ENCODE measurements around the gene LRRC37A2. TPM values are rescaled to one million over a fixed set of nuclear protein-coding genes. Genes with fewer than 3 reads are reported as not detected.
"Not testable (repeated sequence)": the region's sequence is repeated elsewhere in the genome, so short reads cannot be mapped to it uniquely, and the experiment has no call there.

Gene LRRC37A2
- total and polyA plus RNA-seq, 2 of the 8 experiments (the other 6 are each of a cell fraction or from before 2014, with no cell fraction given) = 4.7 to 10.7 TPM

DNA sequence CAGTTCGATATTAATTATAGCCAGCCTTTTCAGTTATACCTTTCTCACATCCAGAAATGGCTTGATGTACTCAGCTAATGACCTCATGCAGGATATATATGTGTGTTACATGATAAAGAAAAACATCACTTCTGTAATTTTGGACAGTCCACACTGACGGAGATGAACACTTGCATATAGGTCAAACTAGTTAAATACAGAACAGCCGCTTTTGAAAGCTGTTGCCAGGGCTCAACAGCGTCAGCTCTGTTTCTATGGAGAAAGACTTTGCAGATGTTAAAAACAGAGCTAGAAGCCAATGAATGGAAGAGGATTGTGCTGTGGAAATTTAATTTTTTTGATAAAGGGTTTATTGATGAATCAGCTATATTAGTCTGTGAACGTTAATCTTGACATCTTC is 44.6 kb upstream of the LRRC37A2 start:
- 100% methylated on average over 1 of the region's 5 CpGs; no CpG with 5 or more reads in 1 of the 2 experiments for WGBS, 2 experiments (ENCODE audit: extremely low coverage in 1 of 2, insufficient coverage in 1 of 2, insufficient read length in 1 of 2, insufficient replicate concordance in 2 of 2, low coverage in 1 of 2, low lambda C conversion rate in 2 of 2, missing lambda C conversion rate in 1 of 2)

GRCh38 chr17:46474489-46474888 is 37.8 kb upstream of the LRRC37A2 start:
- H3K4me3 ChIP-seq (ENCODE audit: extremely low read depth in 1 of 4, insufficient read depth in 2 of 4, low read depth in 3 of 4, low read length in 4 of 4); H3K9me3 ChIP-seq (ENCODE audit: insufficient read depth in 2 of 2, low read depth in 1 of 2, low read length in 1 of 2); H4K5ac ChIP-seq (ENCODE audit: insufficient read length, low read depth, low read length); H3K79me1 ChIP-seq (ENCODE audit: low read depth, low read length); H2BK12ac ChIP-seq (ENCODE audit: low read depth, low read length); H2BK120ac ChIP-seq (replicated peaks; ENCODE audit: low read depth, low read length); H3K18ac ChIP-seq (ENCODE audit: extremely low read depth, low read length); POLR2A ChIA-PET (ENCODE audit: partially characterized antibody); H2AFZ ChIP-seq (ENCODE audit: low read length); H3K27me3 ChIP-seq (replicated peaks in 1 of 4; ENCODE audit: control insufficient read depth in 3 of 4, extremely low read depth in 1 of 4, insufficient read depth in 3 of 4, low read length in 3 of 4); H2BK15ac ChIP-seq (ENCODE audit: low read length); H3K4me1 ChIP-seq (replicated peaks in 1 of 4; ENCODE audit: control insufficient read depth in 3 of 4, insufficient read depth in 4 of 4, low read length in 3 of 4); H4K91ac ChIP-seq (replicated peaks; ENCODE audit: insufficient read length, low read length); H3K14ac ChIP-seq (ENCODE audit: insufficient read length); FAIRE-seq; H3K4me2 ChIP-seq (ENCODE audit: insufficient read depth in 1 of 2, low read depth in 2 of 2, low read length in 2 of 2); H3K9ac ChIP-seq (replicated peaks in 1 of 4; ENCODE audit: extremely low read depth in 1 of 4, low read depth in 3 of 4, low read length in 3 of 4); H3K23me2 ChIP-seq (ENCODE audit: low read depth, low read length); H3K79me2 ChIP-seq (ENCODE audit: control insufficient read depth in 1 of 2, insufficient read depth in 2 of 2, low read length in 2 of 2); CTCF ChIA-PET (ENCODE audit: partially characterized antibody); H2BK5ac ChIP-seq (ENCODE audit: low read depth, low read length); H3K36me3 ChIP-seq (ENCODE audit: control insufficient read depth in 2 of 4, insufficient read depth in 4 of 4, low read length in 3 of 4); H3K27ac ChIP-seq (ENCODE audit: low read depth, low read length); H3K23ac ChIP-seq (ENCODE audit: insufficient read length); H3K4ac ChIP-seq (replicated peaks; ENCODE audit: insufficient read length, low read depth, low read length); H2AK5ac ChIP-seq (ENCODE audit: low read depth, low read length); H2BK20ac ChIP-seq (ENCODE audit: low read length); H4K20me1 ChIP-seq (replicated peaks in 1 of 2; ENCODE audit: control insufficient read depth in 1 of 2, insufficient read depth in 2 of 2, low read length in 2 of 2); H3K56ac ChIP-seq (replicated peaks; ENCODE audit: insufficient read length, low read depth, low read length); DNase-seq (ENCODE audit: low read depth in 1 of 2, low spot score in 2 of 2); H4K8ac ChIP-seq (ENCODE audit: extremely low read depth, insufficient read depth, low read length): not testable (repeated sequence)
- WGBS, 2 experiments (ENCODE audit: extremely low coverage in 1 of 2, insufficient coverage in 1 of 2, insufficient read length in 1 of 2, insufficient replicate concordance in 2 of 2, low coverage in 1 of 2, low lambda C conversion rate in 2 of 2, missing lambda C conversion rate in 1 of 2) = no CpG with 5 or more reads among the region's 3 CpGs

More for the DNA sequence above, 44.6 kb upstream of the LRRC37A2 start:
- H3K18ac ChIP-seq (ENCODE audit: extremely low read depth, low read length); H3K9ac ChIP-seq (replicated peaks in 1 of 4; ENCODE audit: extremely low read depth in 1 of 4, low read depth in 3 of 4, low read length in 3 of 4); H3K9me3 ChIP-seq (ENCODE audit: insufficient read depth in 2 of 2, low read depth in 1 of 2, low read length in 1 of 2); H3K14ac ChIP-seq (ENCODE audit: insufficient read length); H2BK20ac ChIP-seq (ENCODE audit: low read length); H3K4ac ChIP-seq (replicated peaks; ENCODE audit: insufficient read length, low read depth, low read length); H2BK12ac ChIP-seq (ENCODE audit: low read depth, low read length); POLR2A ChIA-PET (ENCODE audit: partially characterized antibody); H3K23me2 ChIP-seq (ENCODE audit: low read depth, low read length); FAIRE-seq; H4K5ac ChIP-seq (ENCODE audit: insufficient read length, low read depth, low read length); H4K20me1 ChIP-seq (replicated peaks in 1 of 2; ENCODE audit: control insufficient read depth in 1 of 2, insufficient read depth in 2 of 2, low read length in 2 of 2); H2BK120ac ChIP-seq (replicated peaks; ENCODE audit: low read depth, low read length); H4K91ac ChIP-seq (replicated peaks; ENCODE audit: insufficient read length, low read length); H3K79me2 ChIP-seq (ENCODE audit: control insufficient read depth in 1 of 2, insufficient read depth in 2 of 2, low read length in 2 of 2); H2AK5ac ChIP-seq (ENCODE audit: low read depth, low read length); H3K79me1 ChIP-seq (ENCODE audit: low read depth, low read length); H4K8ac ChIP-seq (ENCODE audit: extremely low read depth, insufficient read depth, low read length); DNase-seq (ENCODE audit: low read depth in 1 of 2, low spot score in 2 of 2); H3K23ac ChIP-seq (ENCODE audit: insufficient read length); H3K56ac ChIP-seq (replicated peaks; ENCODE audit: insufficient read length, low read depth, low read length); H2BK15ac ChIP-seq (ENCODE audit: low read length); H3K4me1 ChIP-seq (replicated peaks in 1 of 4; ENCODE audit: control insufficient read depth in 3 of 4, insufficient read depth in 4 of 4, low read length in 3 of 4); H3K4me3 ChIP-seq (ENCODE audit: extremely low read depth in 1 of 4, insufficient read depth in 2 of 4, low read depth in 3 of 4, low read length in 4 of 4); CTCF ChIA-PET (ENCODE audit: partially characterized antibody); H3K4me2 ChIP-seq (ENCODE audit: insufficient read depth in 1 of 2, low read depth in 2 of 2, low read length in 2 of 2); H3K27ac ChIP-seq (ENCODE audit: low read depth, low read length); H2BK5ac ChIP-seq (ENCODE audit: low read depth, low read length); H3K36me3 ChIP-seq (ENCODE audit: control insufficient read depth in 2 of 4, insufficient read depth in 4 of 4, low read length in 3 of 4); H3K27me3 ChIP-seq (replicated peaks in 1 of 4; ENCODE audit: control insufficient read depth in 3 of 4, extremely low read depth in 1 of 4, insufficient read depth in 3 of 4, low read length in 3 of 4); H2AFZ ChIP-seq (ENCODE audit: low read length): not testable (repeated sequence)
